Hematopoietic multipotent progenitor cell treated with erythropoietin and hydrocortisone succinate and interleukin-3 and kit ligand, for 8 days (in vitro differentiated cells): Measurements from ENCODE around the gene PKMYT1.

Source experiments
- DNase-seq: peaks from one replicate; pipeline ENCODE4 v3.0.0-alpha.2; 2015

Gene PKMYT1

GRCh38 chr16:2980227-2981176 is at the start of gene PKMYT1:
TSS of gene PKMYT1 (minus strand) at chr16:2980446. CDS start at chr16:2979657, 789 bp downstream.
- peak; percentile 89 for DNase-seq

- no peak for DNase-seq
These were observed 49.4 kb upstream of the PKMYT1 start for GRCh38 chr16:3029491-3030221.

GRCh38 chr16:3028716-3029319 is 48.6 kb upstream of the PKMYT1 start:
- no peak for DNase-seq

- DNase-seq: peak; percentile 87
These were observed 47.9 kb upstream of the PKMYT1 start for GRCh38 chr16:3027983-3028715.

- no peak for DNase-seq
These were observed 47.2 kb upstream of the PKMYT1 start for GRCh38 chr16:3027489-3027795.

GRCh38 chr16:3026609-3027488 is 46.6 kb upstream of the PKMYT1 start:
- DNase-seq: no peak

- no peak for DNase-seq
These were observed 45.7 kb upstream of the PKMYT1 start for GRCh38 chr16:3026003-3026378.

- DNase-seq: no peak
These were observed 45.1 kb upstream of the PKMYT1 start for GRCh38 chr16:3025032-3026002.

GRCh38 chr16:3023669-3024478 is 43.6 kb upstream of the PKMYT1 start, which contains the start of the genes HCFC1R1 and THOC6:
TSS of gene HCFC1R1 (minus strand) at chr16:3023942. CDS start at chr16:3023941, 1 bp downstream.
TSS of gene THOC6 (plus strand) at chr16:3024035. CDS start at chr16:3024327, 292 bp downstream.
- peak; percentile 98 for DNase-seq

GRCh38 chr16:3023415-3023668 is 43.1 kb upstream of the PKMYT1 start:
- DNase-seq: peak; percentile 73

- DNase-seq: no peak
These were observed 42.6 kb upstream of the PKMYT1 start for GRCh38 chr16:3022684-3023414.

- DNase-seq: peak; percentile 78
These were observed 42.0 kb upstream of the PKMYT1 start for GRCh38 chr16:3022208-3022683.

- peak; percentile 78 for DNase-seq
These were observed 41.4 kb upstream of the PKMYT1 start for GRCh38 chr16:3021449-3022207.

- DNase-seq: peak; percentile 58
These were observed 40.6 kb upstream of the PKMYT1 start for GRCh38 chr16:3020604-3021448.

GRCh38 chr16:3020247-3020603 is 40.0 kb upstream of the PKMYT1 start, which contains the start of gene TNFRSF12A:
TSS of gene TNFRSF12A (plus strand) at chr16:3020368. CDS start at chr16:3020398, 30 bp downstream.
- peak; percentile 79 for DNase-seq

- no peak for DNase-seq
These were observed 39.5 kb upstream of the PKMYT1 start for GRCh38 chr16:3019594-3020246.
